Spleen (tissue), 11 donors: ENCODE measurements around the gene CCR9. TPM values are rescaled to one million over a fixed set of nuclear protein-coding genes. Genes with fewer than 3 reads are reported as not detected.

Source experiments
- DNase-seq: peaks from one replicate; pipeline ENCODE4 v3.0.0-alpha.2; 2020
- H3K27ac ChIP-seq, 8 donors: fragments of 200-600 bp; sonication (generic) in 7 of 8; 1 replicate in 4 of 8; 2 replicates in 4 of 8; pipeline versions ENCODE4 v1.5.0 to v1.8.0; 2016 to 2021; ENCODE audit warnings: inconsistent platforms in 4 of 8, mild to moderate bottlenecking in 4 of 8, moderate library complexity in 1 of 8
- H3K27me3 ChIP-seq, 7 donors: fragments of 200-600 bp; sonication (generic) in 6 of 7; replicated peaks in 1 of 7; 1 replicate in 4 of 7; 2 replicates in 3 of 7; pipeline versions ENCODE4 v1.5.0 to v1.8.0; 2016 to 2021; ENCODE audit warnings: inconsistent platforms in 3 of 7, mild to moderate bottlenecking in 1 of 7
- H3K36me3 ChIP-seq, 6 donors: fragments of 200-600 bp; sonication (generic) in 5 of 6; 1 replicate in 4 of 6; 2 replicates in 2 of 6; pipeline versions ENCODE4 v1.5.0 to v1.8.0; 2016 to 2021; ENCODE audit warnings: inconsistent platforms in 2 of 6
- H3K4me1 ChIP-seq, 6 donors: fragments of 200-600 bp; sonication (generic) in 5 of 6; 1 replicate in 3 of 6; 2 replicates in 3 of 6; pipeline versions ENCODE4 v1.5.0 to v1.8.0; 2016 to 2021; ENCODE audit warnings: inconsistent platforms in 3 of 6
- H3K4me3 ChIP-seq, 8 donors: fragments of 200-600 bp; sonication (generic) in 7 of 8; 1 replicate in 4 of 8; 2 replicates in 4 of 8; pipeline versions ENCODE4 v1.5.0 to v1.8.0; 2016 to 2021; ENCODE audit warnings: inconsistent platforms in 4 of 8, mild to moderate bottlenecking in 4 of 8, moderate library complexity in 2 of 8
- H3K9me3 ChIP-seq, 8 donors: fragments of 200-600 bp; sonication (generic) in 7 of 8; 1 replicate in 4 of 8; 2 replicates in 4 of 8; pipeline versions ENCODE4 v1.5.0 to v1.8.0; 2016 to 2021; ENCODE audit warnings: inconsistent platforms in 4 of 8
- CTCF ChIP-seq, 11 experiments: fragments of 200-600 bp in 7 of 11; fragments of 450-650 bp in 4 of 11; sonication (generic) in 4 of 11; IDR thresholded peaks in 8 of 11; conservative IDR thresholded peaks in 3 of 11; 1 replicate in 7 of 11; 2 replicates in 4 of 11; pipeline versions ENCODE4 v1.4.0 to v1.8.0; 2016 to 2021; ENCODE audit warnings: antibody characterized with exemption in 11 of 11, inconsistent platforms in 4 of 11, mild to moderate bottlenecking in 1 of 11
- POLR2A ChIP-seq, 3 donors: fragments of 450-650 bp; IDR thresholded peaks; one replicate each; pipeline ENCODE4 v1.5.1; 2017; ENCODE audit warnings: antibody characterized with exemption in 3 of 3, mild to moderate bottlenecking in 1 of 3
- POLR2AphosphoS5 ChIP-seq, 3 donors: sonication (generic); formaldehyde crosslinking; IDR thresholded peaks; one replicate each; pipeline ENCODE4 v1.5.1; 2017; ENCODE audit warnings: antibody characterized with exemption in 3 of 3
- WGBS, 5 donors: extraction: QIAGEN DNeasy Blood & Tissue Kit in 3 of 5; methylation state at CpG; one replicate each; pipeline versions ENCODE4 v1.1.5 to v1.1.7; 2013 to 2018; 5-methylcytosine and 5-hydroxymethylcytosine counted together
- intact Hi-C: fragments of 100-400 bp; cut with DNase I; formaldehyde crosslinking; loops from one replicate; pipeline ENCODE4 v1.15.0; 2023; ENCODE audit warnings: low total_unique reads
- polyA plus RNA-seq, 3 donors: library from polyadenylated mRNA; stranded (reverse); fragments of 200-250 nt; gene quantifications; one replicate each; pipeline ENCODE4 v1.2.1, GENCODE V29; 2013
- total RNA-seq, 7 donors: library from RNA; depleted of rRNA in 3 of 7; stranded (reverse); fragments of >200 nt in 3 of 7; fragmentation: NEBNext Ultra II Directional in 4 of 7; extraction: Animal tissue kit (Norgen Biotek cat#: 25700) in 4 of 7; gene quantifications; one replicate each; pipeline versions ENCODE4 v1.1.0 to v1.2.1, GENCODE V29; 2016 to 2021
- donor health status: healthy with polysubstance abuse.
- donor health status: DM: no; HTN: no; CAD: no; lungs with moderate emphysema.
- donor health status: DM: no; HTN: no; CAD: no.
- donor health status: Bipolar disorder and iron deficiency.
- donor health status: healthy.
- donor health status: DM: no; HTN: no; CAD: no.
- donor health status: DM: yes; HTN: yes; CAD: no.

CCR9 gene
- total and polyA plus RNA-seq, 10 donors, result 1.1 to 3.6 (median 1.5) TPM

DNA sequence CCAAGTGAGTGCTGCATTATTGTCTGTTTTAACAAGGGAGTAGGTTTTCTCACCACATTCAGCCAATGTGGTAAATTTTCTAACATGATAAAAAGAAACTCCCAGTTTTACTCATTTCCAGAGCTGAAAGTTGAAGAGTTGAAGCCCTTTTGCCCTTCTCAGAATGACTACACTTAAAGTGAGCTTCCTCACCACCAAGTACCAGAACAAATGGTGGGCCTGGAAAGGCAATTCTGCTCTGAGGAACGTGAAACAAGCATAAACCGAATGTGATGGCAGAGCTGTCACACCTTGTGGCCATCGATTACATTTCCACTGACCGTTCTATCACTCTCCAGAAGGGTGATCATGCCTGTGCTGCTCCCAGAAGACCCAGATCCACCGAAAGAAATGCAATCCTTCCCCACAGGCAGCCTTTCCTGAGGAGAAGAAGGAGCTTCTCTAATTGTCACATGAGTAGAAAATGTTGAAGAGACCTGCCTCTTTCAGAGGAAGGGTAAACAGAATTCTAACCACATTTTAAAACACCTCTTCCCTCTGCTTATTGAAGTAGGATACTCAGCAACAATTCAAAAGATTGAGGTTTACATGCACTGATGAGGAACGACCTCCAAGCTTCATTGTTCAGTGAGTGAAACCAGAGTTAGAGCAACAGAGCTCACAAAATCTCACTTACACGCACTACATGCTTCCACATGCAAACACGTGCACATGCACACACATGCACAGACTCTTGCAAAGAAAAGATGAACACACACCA, 21.4 kb upstream of the CCR9 start:
- DNase-seq, result no peak
- intact Hi-C loops, result no loop called here
- no peaks in the 10 kb centered on the region for H3K27me3 ChIP-seq
- TF ChIP-seq POLR2AphosphoS5 (IDR thresholded peaks at IDR 0.05) (no peak), CTCF (IDR thresholded peaks at IDR 0.05 in 8 of 11, conservative IDR thresholded peaks at IDR 0.05 in 3 of 11) (no peak), POLR2A (IDR thresholded peaks at IDR 0.05) (no peak)
- peak overlapping the region in 3 of 8 donors; percentile 16 to 35 (median 23) for H3K27ac ChIP-seq
- peaks cover 0 to 28% (median 6%) of the 10 kb centered on the region in 6 donors for H3K4me1 ChIP-seq
- no peak overlapping the region for H3K4me3 ChIP-seq
- H3K36me3 ChIP-seq, result no peaks in the 10 kb centered on the region
- WGBS, 5 donors, result 50 to 61% (median 52%) methylated on average over 8 of the region's 8 CpGs
- peaks cover 0 to 10% (median 8%) of the 10 kb centered on the region in 8 donors for H3K9me3 ChIP-seq

GRCh38 chr3:45865563-45865962, 20.8 kb upstream of the CCR9 start:
- H3K27ac ChIP-seq, result peak overlapping the region in 1 of 8 donors; percentile 23

GRCh38 chr3:45868213-45868612, 18.1 kb upstream of the CCR9 start:
- peaks cover 0 to 8% (median 6%) of the 10 kb centered on the region in 8 donors for H3K9me3 ChIP-seq
- WGBS, 5 donors, result 66 to 79% (median 70%) methylated on average over 2 of the region's 2 CpGs
- no peaks in the 10 kb centered on the region for H3K27me3 ChIP-seq
- TF ChIP-seq POLR2A (IDR thresholded peaks at IDR 0.05) (no peak), CTCF (IDR thresholded peaks at IDR 0.05 in 8 of 11, conservative IDR thresholded peaks at IDR 0.05 in 3 of 11) (no peak), POLR2AphosphoS5 (IDR thresholded peaks at IDR 0.05) (no peak)
- intact Hi-C loops, result no loop called here
- no peak overlapping the region for H3K27ac ChIP-seq
- H3K36me3 ChIP-seq, result no peaks in the 10 kb centered on the region
- peaks cover 0 to 53% (median 15%) of the 10 kb centered on the region in 6 donors for H3K4me1 ChIP-seq
- H3K4me3 ChIP-seq, result no peak overlapping the region
- DNase-seq, result no peak

More at GRCh38 chr3:45865563-45865962, 20.8 kb upstream of the CCR9 start:
- no peak for DNase-seq
- H3K4me3 ChIP-seq, result no peak overlapping the region
- H3K36me3 ChIP-seq, result no peaks in the 10 kb centered on the region
- intact Hi-C loops, result no loop called here
- 46 to 57% (median 54%) methylated on average over 6 of the region's 6 CpGs for WGBS, 5 donors
- H3K9me3 ChIP-seq, result peaks cover 0 to 10% (median 8%) of the 10 kb centered on the region in 8 donors
- peaks cover 0 to 35% (median 13%) of the 10 kb centered on the region in 6 donors for H3K4me1 ChIP-seq
- H3K27me3 ChIP-seq, result no peaks in the 10 kb centered on the region
- TF ChIP-seq POLR2A (IDR thresholded peaks at IDR 0.05) (no peak), POLR2AphosphoS5 (IDR thresholded peaks at IDR 0.05) (no peak), CTCF (IDR thresholded peaks at IDR 0.05 in 8 of 11, conservative IDR thresholded peaks at IDR 0.05 in 3 of 11) (no peak)

- WGBS, 5 donors, result 72 to 86% (median 77%) methylated on average over 2 of the region's 2 CpGs
- TF ChIP-seq POLR2AphosphoS5 (IDR thresholded peaks at IDR 0.05) (no peak), CTCF (IDR thresholded peaks at IDR 0.05 in 8 of 11, conservative IDR thresholded peaks at IDR 0.05 in 3 of 11) (no peak), POLR2A (IDR thresholded peaks at IDR 0.05) (no peak)
- H3K4me3 ChIP-seq, result no peak overlapping the region
- DNase-seq, result no peak
- H3K36me3 ChIP-seq, result no peaks in the 10 kb centered on the region
- intact Hi-C loops, result no loop called here
- H3K27ac ChIP-seq, result no peak overlapping the region
- H3K4me1 ChIP-seq, result peaks cover 0 to 53% (median 15%) of the 10 kb centered on the region in 6 donors
- no peaks in the 10 kb centered on the region for H3K27me3 ChIP-seq
- peaks cover 0 to 3% (median 2%) of the 10 kb centered on the region in 8 donors for H3K9me3 ChIP-seq
Measured at GRCh38 chr3:45868650-45869049, 17.7 kb upstream of the CCR9 start.
